Heart left ventricle (tissue), 16 donors: Measurements from ENCODE around the gene OR4C45. TPM values are rescaled to one million over a fixed set of nuclear protein-coding genes. Genes with fewer than 3 reads are reported as not detected.

ENCODE experiments used
- ATAC-seq, 4 donors: fragments of 200-7000 bp; cut with Tn5 transposase; one replicate each; pipeline ENCODE4 v1.9.1; 2020 to 2022; ENCODE audit warnings: moderate library complexity in 4 of 4, mild to moderate bottlenecking in 3 of 4, moderate number of reproducible peaks in 1 of 4
- DNase-seq, 5 donors: peaks; one replicate each; pipeline ENCODE4 v3.0.0-alpha.2; 2020
- H3K27ac ChIP-seq, 12 donors: fragments of 200-600 bp; sonication (generic) in 4 of 12; one replicate each; pipeline versions ENCODE4 v1.5.0 to v1.8.0; 2016 to 2022; ENCODE audit warnings: mild to moderate bottlenecking in 2 of 12
- H3K27me3 ChIP-seq, 9 donors: fragments of 200-600 bp; sonication (generic) in 2 of 9; one replicate each; pipeline versions ENCODE4 v1.5.1 to v1.8.0; 2016 to 2022; ENCODE audit warnings: mild to moderate bottlenecking in 3 of 9
- H3K36me3 ChIP-seq, 9 donors: fragments of 200-600 bp; sonication (generic) in 2 of 9; one replicate each; pipeline versions ENCODE4 v1.5.0 to v1.8.0; 2018 to 2022; ENCODE audit warnings: mild to moderate bottlenecking in 2 of 9
- H3K4me1 ChIP-seq, 12 donors: fragments of 200-600 bp; sonication (generic) in 4 of 12; one replicate each; pipeline versions ENCODE4 v1.5.0 to v1.8.0; 2016 to 2022; ENCODE audit warnings: mild to moderate bottlenecking in 3 of 12
- H3K4me3 ChIP-seq, 12 donors: fragments of 200-600 bp; sonication (generic) in 4 of 12; one replicate each; pipeline versions ENCODE4 v1.5.0 to v1.8.0; 2017 to 2022; ENCODE audit warnings: mild to moderate bottlenecking in 9 of 12, moderate library complexity in 4 of 12
- H3K9me3 ChIP-seq, 12 donors: fragments of 200-600 bp; sonication (generic) in 4 of 12; one replicate each; pipeline versions ENCODE4 v1.5.0 to v1.8.0; 2016 to 2022; ENCODE audit warnings: mild to moderate bottlenecking in 1 of 12
- POLR2A ChIP-seq, 2 donors: fragments of 450-650 bp; IDR thresholded peaks; one replicate each; pipeline ENCODE4 v1.6.1; 2017; ENCODE audit warnings: antibody characterized with exemption in 2 of 2, mild to moderate bottlenecking in 2 of 2, moderate library complexity in 2 of 2
- WGBS, 4 donors: extraction: QIAGEN DNeasy Blood & Tissue Kit in 2 of 4; methylation state at CpG; one replicate each; pipeline versions ENCODE4 v1.1.5 to v1.1.7; 2013 to 2018; 5-methylcytosine and 5-hydroxymethylcytosine counted together
- intact Hi-C, 10 donors: fragments of 100-400 bp; cut with DNase I; formaldehyde crosslinking; loops; one replicate each; pipeline versions ENCODE4 v1.11.1 to v1.14.2; 2022
- polyA plus RNA-seq, 2 donors: library from polyadenylated mRNA; stranded (reverse); fragments of 200-250 nt; gene quantifications; one replicate each; pipeline ENCODE4 v1.2.3, GENCODE V29; 2013
- total RNA-seq, 9 donors: library from RNA; depleted of rRNA in 2 of 9; stranded (reverse); fragments of >200 nt in 2 of 9; fragmentation: NEBNext Ultra II Directional in 3 of 9; extraction: Animal tissue kit (Norgen Biotek cat#: 25700) in 3 of 9; gene quantifications; one replicate each; pipeline versions ENCODE4 v1.1.0 to v1.2.4, GENCODE V29; 2016 to 2023
- TF ChIP-seq, protein P1 (sequence below), 12 donors: fragments of 200-600 bp; sonication (generic) in 4 of 12; IDR thresholded peaks; one replicate each; pipeline versions ENCODE4 v1.5.0 to v1.8.0; 2018 to 2022; ENCODE audit warnings: antibody characterized with exemption in 12 of 12, mild to moderate bottlenecking in 5 of 12
- donor health status: ischemic (EF 13 %, LVEDD 7.1; RV severe dilation, severe dysfunction).
- donor health status: healthy with polysubstance abuse.
- donor health status: DM: no; HTN: yes; CAD: no.
- donor health status: DM: no; HTN: no; CAD: no.
- donor health status: ischemic (EF 25% LVEDD 6.9; RV normal size, moderate dysfunction).
- donor health status: ischemic (EF 25% LVEDD 5.7; RV mildly dilated, moderate dysfunction).
- donor health status: healthy.
- donor health status: DM: yes; HTN: yes; CAD: no.
- donor health status: ischemic (EF 35%, LVEDD 5.7; RV mildly dilated, moderate dysfunction).
- donor health status: nonischemic (EF 11% LVEDD 7.7; RV severe dilation, severe dysfunction).
- donor health status: DM: yes; HTN: yes; CAD: no.
- donor health status: PGD.
- donor health status: ischemic (EF 29% LVEDD 5.4; RV normal size, mild dysfunction).
- donor health status: nonischemic (EF 23%, LVEDD 6.1; RV moderate dilation, normal function).

Gene OR4C45
- total and polyA plus RNA-seq, 11 donors, result not detected

DNA sequence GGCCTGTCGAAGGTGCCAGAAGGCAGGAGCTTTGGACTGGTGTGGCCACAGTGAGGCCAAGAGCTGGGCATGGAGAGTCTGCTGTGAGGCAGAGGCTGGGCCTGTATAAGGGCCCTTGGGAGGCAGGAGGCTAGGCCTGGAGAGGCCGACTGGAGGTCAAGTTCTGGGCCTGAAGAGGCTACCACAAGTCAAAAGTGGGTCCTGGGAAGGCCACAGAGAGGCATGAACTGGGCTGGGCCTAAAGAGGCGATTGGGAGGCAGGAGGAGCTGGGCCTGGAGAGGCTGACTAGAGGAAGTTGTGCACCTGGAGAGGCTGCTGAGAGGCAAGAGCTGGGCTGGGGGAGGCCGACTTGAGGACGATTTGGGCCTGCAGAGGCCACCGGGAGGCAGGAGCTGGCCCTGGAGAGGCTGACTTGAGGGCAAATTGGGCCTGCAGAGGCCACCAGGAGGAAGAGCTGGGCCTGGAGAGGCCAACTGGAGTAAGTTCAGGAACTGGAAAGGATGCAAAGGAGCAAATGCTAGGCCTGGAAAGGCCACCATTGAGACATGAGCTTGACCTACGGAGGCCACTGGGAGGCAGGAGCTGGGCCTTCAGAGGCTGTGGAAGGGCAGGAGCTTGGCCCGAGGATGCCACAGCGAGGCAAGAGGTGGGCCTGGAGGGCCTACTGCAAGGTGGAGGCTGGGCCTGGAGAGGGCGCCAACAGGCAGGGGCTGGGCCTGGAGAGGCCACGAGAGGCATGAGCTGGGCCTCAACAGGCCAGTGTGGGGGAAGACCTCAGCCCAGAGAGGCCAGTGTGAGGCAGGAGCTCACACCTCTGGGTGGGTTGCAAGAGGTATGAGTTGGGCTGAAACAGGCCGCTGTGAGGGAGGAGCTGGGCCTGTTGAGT, 39.8 kb downstream of the OR4C45 start:
- H3K4me1 ChIP-seq, result no peaks in the 10 kb centered on the region
- DNase-seq (no peak), ATAC-seq (no peak)
- no peak overlapping the region for H3K4me3 ChIP-seq
- no peaks in the 10 kb centered on the region for H3K27me3 ChIP-seq
- intact Hi-C loops, result no loop called here
- TF ChIP-seq, protein P1, sequence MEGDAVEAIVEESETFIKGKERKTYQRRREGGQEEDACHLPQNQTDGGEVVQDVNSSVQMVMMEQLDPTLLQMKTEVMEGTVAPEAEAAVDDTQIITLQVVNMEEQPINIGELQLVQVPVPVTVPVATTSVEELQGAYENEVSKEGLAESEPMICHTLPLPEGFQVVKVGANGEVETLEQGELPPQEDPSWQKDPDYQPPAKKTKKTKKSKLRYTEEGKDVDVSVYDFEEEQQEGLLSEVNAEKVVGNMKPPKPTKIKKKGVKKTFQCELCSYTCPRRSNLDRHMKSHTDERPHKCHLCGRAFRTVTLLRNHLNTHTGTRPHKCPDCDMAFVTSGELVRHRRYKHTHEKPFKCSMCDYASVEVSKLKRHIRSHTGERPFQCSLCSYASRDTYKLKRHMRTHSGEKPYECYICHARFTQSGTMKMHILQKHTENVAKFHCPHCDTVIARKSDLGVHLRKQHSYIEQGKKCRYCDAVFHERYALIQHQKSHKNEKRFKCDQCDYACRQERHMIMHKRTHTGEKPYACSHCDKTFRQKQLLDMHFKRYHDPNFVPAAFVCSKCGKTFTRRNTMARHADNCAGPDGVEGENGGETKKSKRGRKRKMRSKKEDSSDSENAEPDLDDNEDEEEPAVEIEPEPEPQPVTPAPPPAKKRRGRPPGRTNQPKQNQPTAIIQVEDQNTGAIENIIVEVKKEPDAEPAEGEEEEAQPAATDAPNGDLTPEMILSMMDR (IDR thresholded peaks at IDR 0.05), result no peak
- no peak for TF ChIP-seq POLR2A (IDR thresholded peaks at IDR 0.05)
- no peaks in the 10 kb centered on the region for H3K36me3 ChIP-seq
- peaks cover 0 to 12% (median 0%) of the 10 kb centered on the region in 12 donors for H3K9me3 ChIP-seq
- no peak overlapping the region for H3K27ac ChIP-seq
- 66 to 74% (median 71%) methylated on average over 12 of the region's 12 CpGs for WGBS, 4 donors

DNA sequence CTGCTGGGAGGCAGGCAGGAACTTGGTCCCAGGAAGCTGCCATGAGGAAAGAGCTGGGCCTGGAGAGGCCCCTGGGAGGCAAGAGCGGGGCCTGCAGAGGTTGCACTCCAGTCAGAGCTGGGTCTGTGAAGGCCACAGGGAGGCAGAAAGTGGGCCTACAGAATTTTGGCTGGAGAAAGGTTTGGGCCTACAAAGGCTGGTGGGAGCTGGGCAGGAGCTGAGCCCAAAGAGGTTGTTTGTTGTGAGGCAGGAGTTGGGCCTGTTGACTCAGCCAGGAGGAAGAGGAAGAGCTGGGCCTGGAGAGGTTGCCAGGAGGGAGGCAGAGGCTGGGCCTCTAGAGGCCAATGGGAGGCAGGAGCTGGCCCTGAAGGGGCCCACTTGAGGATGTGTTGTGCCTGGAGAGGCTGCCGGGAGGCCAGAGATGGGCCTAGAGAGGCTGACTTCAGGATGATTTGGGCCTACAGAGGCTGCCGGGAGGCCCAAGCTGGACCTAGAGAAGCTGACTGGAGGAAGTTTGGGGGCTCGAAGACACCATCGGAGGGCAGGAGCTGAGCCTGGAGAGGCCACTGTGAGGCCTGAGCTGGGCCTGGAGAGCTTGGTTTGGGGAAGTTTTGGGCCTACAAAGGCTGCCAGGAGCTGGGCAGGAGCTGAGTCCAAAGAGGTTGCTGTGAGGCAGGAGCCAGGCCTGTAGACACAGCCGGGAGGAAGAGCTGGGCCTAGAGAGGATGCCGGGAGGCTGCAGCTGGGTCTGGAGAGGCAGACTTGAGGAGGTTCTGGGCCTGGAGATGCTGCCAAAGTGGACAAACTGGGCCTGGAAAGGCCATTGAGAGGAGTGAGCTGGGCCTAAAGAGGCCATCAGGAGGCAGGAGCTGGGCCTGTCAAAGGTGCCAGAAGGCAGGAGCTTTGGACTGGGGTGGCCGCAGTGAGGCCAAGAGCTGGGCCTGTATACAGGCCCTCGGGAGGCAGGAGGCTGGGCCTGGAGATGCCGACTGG, 40.7 kb downstream of the OR4C45 start:
- intact Hi-C loops, result no loop called here

DNA sequence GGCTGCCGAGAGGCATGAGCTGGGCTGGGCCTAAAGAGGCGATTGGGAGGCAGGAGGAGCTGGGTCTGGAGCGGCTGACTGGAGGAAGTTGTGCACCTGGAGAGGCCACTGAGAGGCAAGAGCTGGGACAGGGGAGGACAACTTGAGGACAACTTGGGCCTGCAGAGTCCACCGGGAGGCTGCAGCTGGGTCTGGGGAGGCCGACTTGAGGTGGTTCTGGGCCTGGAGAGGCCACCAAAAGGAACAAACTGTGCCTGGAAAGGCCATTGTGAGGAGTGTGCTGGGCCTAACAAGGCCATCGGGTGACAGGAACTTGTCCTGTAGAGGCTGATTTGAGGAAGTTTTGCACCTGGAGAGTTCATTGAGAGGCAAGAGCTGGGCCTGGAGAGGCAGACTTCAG, 41.5 kb downstream of the OR4C45 start:
- Histone ChIP-seq H3K9me3 (peaks cover 0 to 23% (median 0%) of the 10 kb centered on the region in 12 donors), H3K27me3 (no peaks in the 10 kb centered on the region), H3K36me3 (no peaks in the 10 kb centered on the region), H3K27ac (no peak overlapping the region), H3K4me1 (no peaks in the 10 kb centered on the region), H3K4me3 (no peak overlapping the region)
- TF ChIP-seq, protein P1 (IDR thresholded peaks at IDR 0.05), result no peak
- TF ChIP-seq POLR2A (IDR thresholded peaks at IDR 0.05), result no peak
- ATAC-seq, result no peak
- WGBS, 4 donors, result 73 to 86% (median 83%) methylated on average over 6 of the region's 6 CpGs
- no peak for DNase-seq
- intact Hi-C loops, result no loop called here

More for the DNA sequence above, 40.7 kb downstream of the OR4C45 start:
- no peak overlapping the region for H3K27ac ChIP-seq
- H3K36me3 ChIP-seq, result no peaks in the 10 kb centered on the region
- ATAC-seq (no peak), DNase-seq (no peak)
- H3K9me3 ChIP-seq, result peaks cover 0 to 16% (median 0%) of the 10 kb centered on the region in 12 donors
- WGBS, 4 donors, result 78 to 85% (median 79%) methylated on average over 10 of the region's 10 CpGs
- H3K27me3 ChIP-seq, result no peaks in the 10 kb centered on the region
- TF ChIP-seq, protein P1 (IDR thresholded peaks at IDR 0.05), result no peak
- no peak for TF ChIP-seq POLR2A (IDR thresholded peaks at IDR 0.05)
- no peaks in the 10 kb centered on the region for H3K4me1 ChIP-seq
- H3K4me3 ChIP-seq, result no peak overlapping the region

DNA sequence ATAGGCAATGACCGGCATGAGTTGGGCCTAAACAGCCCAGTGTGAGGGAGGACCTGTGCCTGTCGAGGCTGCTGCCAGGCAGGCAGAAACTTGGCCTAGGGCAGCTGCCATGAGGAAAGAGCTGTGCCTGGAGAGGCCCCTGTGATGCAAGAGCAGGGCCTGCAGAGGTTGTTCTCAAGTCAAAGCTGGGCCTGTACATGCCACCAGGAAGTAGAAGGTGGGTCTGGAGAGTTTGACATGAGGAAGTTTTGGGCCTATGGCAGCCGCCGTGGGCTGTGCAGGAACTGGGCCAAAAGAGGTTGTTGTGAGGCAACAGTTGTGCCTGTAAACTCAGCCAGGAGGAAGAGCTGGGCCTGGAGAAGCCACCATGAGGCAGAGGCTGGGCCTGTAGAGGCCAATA, 43.2 kb downstream of the OR4C45 start:
- DNase-seq (no peak), ATAC-seq (no peak)
- TF ChIP-seq POLR2A (IDR thresholded peaks at IDR 0.05), result no peak
- TF ChIP-seq, protein P1 (IDR thresholded peaks at IDR 0.05), result no peak
- peaks cover 0 to 31% (median 0%) of the 10 kb centered on the region in 12 donors for H3K9me3 ChIP-seq
- no peaks in the 10 kb centered on the region for H3K36me3 ChIP-seq
- intact Hi-C loops, result no loop called here
- no peaks in the 10 kb centered on the region for H3K27me3 ChIP-seq
- H3K4me1 ChIP-seq, result no peaks in the 10 kb centered on the region
- no peak overlapping the region for H3K4me3 ChIP-seq
- H3K27ac ChIP-seq, result no peak overlapping the region
- WGBS, 4 donors, result 65 to 70% (median 69%) methylated on average over 4 of the region's 4 CpGs
